ENCODE results near the gene COQ8A. TPM values are rescaled to one million over a fixed set of nuclear protein-coding genes. Genes with fewer than 3 reads are reported as not detected.

Gene COQ8A
- total RNA-seq, 1 experiment from 2014 or later = 35.3 TPM

DNA sequence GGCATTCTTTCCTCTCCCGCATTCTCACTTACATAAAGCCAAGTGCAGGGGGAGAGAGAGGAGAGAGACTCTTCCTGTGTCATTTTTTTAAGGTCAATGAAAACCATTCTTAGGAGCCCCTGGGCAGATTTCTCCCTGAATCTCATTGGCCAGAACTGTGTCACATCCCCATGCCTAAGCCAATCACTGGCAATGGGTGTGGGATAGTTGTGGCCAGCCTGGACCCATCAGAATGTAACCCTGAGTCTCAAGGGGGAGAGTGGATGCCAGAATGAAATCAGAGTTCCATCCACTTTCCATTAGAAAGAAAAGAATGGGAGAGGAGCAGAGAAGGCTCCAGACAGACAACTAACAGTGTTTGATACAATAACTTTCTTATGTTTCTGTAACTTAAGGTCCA, 31.2 kb upstream of the COQ8A start:
- TF ChIP-seq, protein P1, sequence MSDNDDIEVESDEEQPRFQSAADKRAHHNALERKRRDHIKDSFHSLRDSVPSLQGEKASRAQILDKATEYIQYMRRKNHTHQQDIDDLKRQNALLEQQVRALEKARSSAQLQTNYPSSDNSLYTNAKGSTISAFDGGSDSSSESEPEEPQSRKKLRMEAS (IDR thresholded peaks at IDR 0.05) = no peak
- TF ChIP-seq FOSL1 (IDR thresholded peaks at IDR 0.05; ENCODE audit: low read depth) (no peak), CEBPB (IDR thresholded peaks at IDR 0.05; ENCODE audit: low read depth) (no peak), ELF1 (IDR thresholded peaks at IDR 0.05; ENCODE audit: borderline replicate concordance, low read depth) (no peak), ZNF274 (IDR thresholded peaks at IDR 0.05; ENCODE audit: low read depth, low read length) (no peak), POLR2A (IDR thresholded peaks at IDR 0.05; ENCODE audit: borderline replicate concordance, extremely low read depth, insufficient read depth, insufficient read length) (no peak), SIN3A (IDR thresholded peaks at IDR 0.05; ENCODE audit: low read depth) (no peak)
- TF ChIP-seq, protein P2, sequence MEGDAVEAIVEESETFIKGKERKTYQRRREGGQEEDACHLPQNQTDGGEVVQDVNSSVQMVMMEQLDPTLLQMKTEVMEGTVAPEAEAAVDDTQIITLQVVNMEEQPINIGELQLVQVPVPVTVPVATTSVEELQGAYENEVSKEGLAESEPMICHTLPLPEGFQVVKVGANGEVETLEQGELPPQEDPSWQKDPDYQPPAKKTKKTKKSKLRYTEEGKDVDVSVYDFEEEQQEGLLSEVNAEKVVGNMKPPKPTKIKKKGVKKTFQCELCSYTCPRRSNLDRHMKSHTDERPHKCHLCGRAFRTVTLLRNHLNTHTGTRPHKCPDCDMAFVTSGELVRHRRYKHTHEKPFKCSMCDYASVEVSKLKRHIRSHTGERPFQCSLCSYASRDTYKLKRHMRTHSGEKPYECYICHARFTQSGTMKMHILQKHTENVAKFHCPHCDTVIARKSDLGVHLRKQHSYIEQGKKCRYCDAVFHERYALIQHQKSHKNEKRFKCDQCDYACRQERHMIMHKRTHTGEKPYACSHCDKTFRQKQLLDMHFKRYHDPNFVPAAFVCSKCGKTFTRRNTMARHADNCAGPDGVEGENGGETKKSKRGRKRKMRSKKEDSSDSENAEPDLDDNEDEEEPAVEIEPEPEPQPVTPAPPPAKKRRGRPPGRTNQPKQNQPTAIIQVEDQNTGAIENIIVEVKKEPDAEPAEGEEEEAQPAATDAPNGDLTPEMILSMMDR (IDR thresholded peaks at IDR 0.05 in 2 of 3, conservative IDR thresholded peaks at IDR 0.05 in 1 of 3; ENCODE audit: borderline replicate concordance in 1 of 3, insufficient read depth in 1 of 3, low read depth in 2 of 3, low read length in 2 of 3) = no peak
- no peak overlapping the region for H2AFZ ChIP-seq (ENCODE audit: low read depth, low read length, poor library complexity, severe bottlenecking)
- no peak overlapping the region for H3K4me3 ChIP-seq (replicated peaks in 1 of 2; ENCODE audit: low read depth in 1 of 2, low read length in 2 of 2)
- no peaks in the 10 kb centered on the region for H3K4me1 ChIP-seq (ENCODE audit: control insufficient read depth in 1 of 2, insufficient read depth in 2 of 2, low read length in 2 of 2)
- H3K27me3 ChIP-seq (ENCODE audit: insufficient read depth, low read length) = no peaks in the 10 kb centered on the region
- H3K36me3 ChIP-seq (ENCODE audit: control insufficient read depth in 1 of 2, insufficient read depth in 2 of 2, low read length in 2 of 2) = no peaks in the 10 kb centered on the region; a peak in 2 of 4 replicates
- ChIA-PET CTCF (no interaction called here), RAD21 (ENCODE audit: low non-redundant PET in 1 of 2, low total read pairs in 2 of 2, uncharacterized antibody in 2 of 2, unreplicated experiment in 2 of 2) (no interaction called here), POLR2A (no interaction called here)
- H4K20me1 ChIP-seq (ENCODE audit: insufficient read depth) = no peaks in the 10 kb centered on the region
- no peaks in the 10 kb centered on the region for H3K9me2 ChIP-seq (ENCODE audit: insufficient read depth)
- no TSS peak for BruUV-seq (replicated peaks)
- intact Hi-C loops (cut with micrococcal nuclease) = no loop called here
- DNase-seq (ENCODE audit: low read depth, low spot score) (no peak), ATAC-seq (no peak)
- H3K9me3 ChIP-seq (ENCODE audit: control insufficient read depth in 1 of 2, insufficient read depth in 1 of 2, low read depth in 1 of 2, low read length in 2 of 2) = no peaks in the 10 kb centered on the region
- no peak overlapping the region for H3K4me2 ChIP-seq (ENCODE audit: low read length)
- no peak overlapping the region for H3K27ac ChIP-seq (ENCODE audit: low read depth, low read length)
- H3K9ac ChIP-seq (ENCODE audit: low read length) = no peak overlapping the region
- H3K79me2 ChIP-seq (ENCODE audit: insufficient read depth, low read length) = no peaks in the 10 kb centered on the region
